ENCODE measurements around the gene HAGHL.

Gene HAGHL

GRCh38 chr16:726438-727290 is at the start of gene HAGHL, which contains the start of gene CCDC78:
Gene HAGHL (plus strand): TSS chr16:727106. CDS start chr16:727510, 404 bp downstream.
Gene CCDC78 (minus strand): TSS chr16:726443. CDS start chr16:726367, 76 bp downstream.
- no peak for TF ChIP-seq CTCF (IDR thresholded peaks at IDR 0.05; ENCODE audit: insufficient read depth, low read depth, low read length, missing control alignments)
- peak; percentile 55 for DNase-seq (ENCODE audit: low read depth)
- peak within 1 kb of the TSS; percentile 72 for H3K4me3 ChIP-seq (ENCODE audit: low read length)

GRCh38 chr16:677316-678190 is 49.4 kb upstream of the HAGHL start:
- no peak for TF ChIP-seq CTCF (IDR thresholded peaks at IDR 0.05; ENCODE audit: insufficient read depth, low read depth, low read length, missing control alignments)
- H3K4me3 ChIP-seq (ENCODE audit: low read length), result peak overlapping the region; percentile 30
- no peak for DNase-seq (ENCODE audit: low read depth)

GRCh38 chr16:678209-678857 is 48.6 kb upstream of the HAGHL start:
- no peak overlapping the region for H3K4me3 ChIP-seq (ENCODE audit: low read length)
- DNase-seq (ENCODE audit: low read depth), result no peak
- no peak for TF ChIP-seq CTCF (IDR thresholded peaks at IDR 0.05; ENCODE audit: insufficient read depth, low read depth, low read length, missing control alignments)

GRCh38 chr16:678858-679813 is 47.8 kb upstream of the HAGHL start:
- H3K4me3 ChIP-seq (ENCODE audit: low read length), result peak overlapping the region; percentile 45
- peak; percentile 44 for DNase-seq (ENCODE audit: low read depth)

GRCh38 chr16:679814-680624 is 46.9 kb upstream of the HAGHL start, which contains the start of gene STUB1:
Gene STUB1 (plus strand): TSS chr16:680410. CDS start chr16:680526, 116 bp downstream.
- TF ChIP-seq CTCF (IDR thresholded peaks at IDR 0.05; ENCODE audit: insufficient read depth, low read depth, low read length, missing control alignments), result no peak
- peak within 1 kb of the TSS; percentile 84 for H3K4me3 ChIP-seq (ENCODE audit: low read length)
- peak; percentile 89 for DNase-seq (ENCODE audit: low read depth)

More at GRCh38 chr16:678858-679813, 47.8 kb upstream of the HAGHL start:
- TF ChIP-seq CTCF (IDR thresholded peaks at IDR 0.05; ENCODE audit: insufficient read depth, low read depth, low read length, missing control alignments), result no peak
